Measurements from ENCODE around the gene CLCN7.

GRCh38 chr16:1435921-1436697 lies 38.7 kb downstream of the CLCN7 start:
- TF ChIP-seq POLR2A (IDR thresholded peaks at IDR 0.05) (no peak), CTCF (IDR thresholded peaks at IDR 0.05 in 4 of 5, conservative IDR thresholded peaks at IDR 0.05 in 1 of 5) (no peak)
